ENCODE results near the gene IL3RA. TPM values are rescaled to one million over a fixed set of nuclear protein-coding genes. Genes with fewer than 3 reads are reported as not detected.

IL3RA gene
- total RNA-seq, 1 experiment from 2014 or later: 0.26 TPM

GRCh38 chrX:1407035-1407434, 70.5 kb downstream of the IL3RA start:
- no peak for DNase-seq (ENCODE audit: low spot score)
- Mint-ChIP-seq H3K4me1 (no peaks in the 10 kb centered on the region), H3K4me3 (no peak overlapping the region), H3K27ac (no peak overlapping the region), H3K36me3 (peaks cover 9% of the 10 kb centered on the region), H3K27me3 (ENCODE audit: low read depth) (no peaks in the 10 kb centered on the region), H3K9me3 (no peaks in the 10 kb centered on the region)
- ChIA-PET CTCF (no interaction called here), POLR2A (no interaction called here)
- no peak for ATAC-seq
- TF ChIP-seq, protein P1, sequence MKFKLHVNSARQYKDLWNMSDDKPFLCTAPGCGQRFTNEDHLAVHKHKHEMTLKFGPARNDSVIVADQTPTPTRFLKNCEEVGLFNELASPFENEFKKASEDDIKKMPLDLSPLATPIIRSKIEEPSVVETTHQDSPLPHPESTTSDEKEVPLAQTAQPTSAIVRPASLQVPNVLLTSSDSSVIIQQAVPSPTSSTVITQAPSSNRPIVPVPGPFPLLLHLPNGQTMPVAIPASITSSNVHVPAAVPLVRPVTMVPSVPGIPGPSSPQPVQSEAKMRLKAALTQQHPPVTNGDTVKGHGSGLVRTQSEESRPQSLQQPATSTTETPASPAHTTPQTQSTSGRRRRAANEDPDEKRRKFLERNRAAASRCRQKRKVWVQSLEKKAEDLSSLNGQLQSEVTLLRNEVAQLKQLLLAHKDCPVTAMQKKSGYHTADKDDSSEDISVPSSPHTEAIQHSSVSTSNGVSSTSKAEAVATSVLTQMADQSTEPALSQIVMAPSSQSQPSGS (CRISPR knock-in tag; IDR thresholded peaks at IDR 0.05; ENCODE audit: borderline replicate concordance, low read depth): no peak
- TF ChIP-seq, protein P2, sequence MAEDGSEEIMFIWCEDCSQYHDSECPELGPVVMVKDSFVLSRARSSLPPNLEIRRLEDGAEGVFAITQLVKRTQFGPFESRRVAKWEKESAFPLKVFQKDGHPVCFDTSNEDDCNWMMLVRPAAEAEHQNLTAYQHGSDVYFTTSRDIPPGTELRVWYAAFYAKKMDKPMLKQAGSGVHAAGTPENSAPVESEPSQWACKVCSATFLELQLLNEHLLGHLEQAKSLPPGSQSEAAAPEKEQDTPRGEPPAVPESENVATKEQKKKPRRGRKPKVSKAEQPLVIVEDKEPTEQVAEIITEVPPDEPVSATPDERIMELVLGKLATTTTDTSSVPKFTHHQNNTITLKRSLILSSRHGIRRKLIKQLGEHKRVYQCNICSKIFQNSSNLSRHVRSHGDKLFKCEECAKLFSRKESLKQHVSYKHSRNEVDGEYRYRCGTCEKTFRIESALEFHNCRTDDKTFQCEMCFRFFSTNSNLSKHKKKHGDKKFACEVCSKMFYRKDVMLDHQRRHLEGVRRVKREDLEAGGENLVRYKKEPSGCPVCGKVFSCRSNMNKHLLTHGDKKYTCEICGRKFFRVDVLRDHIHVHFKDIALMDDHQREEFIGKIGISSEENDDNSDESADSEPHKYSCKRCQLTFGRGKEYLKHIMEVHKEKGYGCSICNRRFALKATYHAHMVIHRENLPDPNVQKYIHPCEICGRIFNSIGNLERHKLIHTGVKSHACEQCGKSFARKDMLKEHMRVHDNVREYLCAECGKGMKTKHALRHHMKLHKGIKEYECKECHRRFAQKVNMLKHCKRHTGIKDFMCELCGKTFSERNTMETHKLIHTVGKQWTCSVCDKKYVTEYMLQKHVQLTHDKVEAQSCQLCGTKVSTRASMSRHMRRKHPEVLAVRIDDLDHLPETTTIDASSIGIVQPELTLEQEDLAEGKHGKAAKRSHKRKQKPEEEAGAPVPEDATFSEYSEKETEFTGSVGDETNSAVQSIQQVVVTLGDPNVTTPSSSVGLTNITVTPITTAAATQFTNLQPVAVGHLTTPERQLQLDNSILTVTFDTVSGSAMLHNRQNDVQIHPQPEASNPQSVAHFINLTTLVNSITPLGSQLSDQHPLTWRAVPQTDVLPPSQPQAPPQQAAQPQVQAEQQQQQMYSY (CRISPR knock-in tag; IDR thresholded peaks at IDR 0.05): no peak

- Mint-ChIP-seq H3K27me3 (ENCODE audit: low read depth) (no peaks in the 10 kb centered on the region), H3K4me1 (no peaks in the 10 kb centered on the region), H3K27ac (no peak overlapping the region), H3K4me3 (no peak overlapping the region), H3K36me3 (peaks cover 34% of the 10 kb centered on the region), H3K9me3 (no peaks in the 10 kb centered on the region)
- ChIA-PET POLR2A (no interaction called here), CTCF (no interaction called here)
- ATAC-seq: no peak
- DNase-seq (ENCODE audit: low spot score): no peak
- TF ChIP-seq PREB (CRISPR knock-in tag; IDR thresholded peaks at IDR 0.05; ENCODE audit: borderline replicate concordance) (no peak), E2F5 (CRISPR knock-in tag; IDR thresholded peaks at IDR 0.05) (no peak)
- TF ChIP-seq, protein P2 (CRISPR knock-in tag; IDR thresholded peaks at IDR 0.05): no peak
Observed at GRCh38 chrX:1411326-1411725, 74.7 kb downstream of the IL3RA start.

DNA sequence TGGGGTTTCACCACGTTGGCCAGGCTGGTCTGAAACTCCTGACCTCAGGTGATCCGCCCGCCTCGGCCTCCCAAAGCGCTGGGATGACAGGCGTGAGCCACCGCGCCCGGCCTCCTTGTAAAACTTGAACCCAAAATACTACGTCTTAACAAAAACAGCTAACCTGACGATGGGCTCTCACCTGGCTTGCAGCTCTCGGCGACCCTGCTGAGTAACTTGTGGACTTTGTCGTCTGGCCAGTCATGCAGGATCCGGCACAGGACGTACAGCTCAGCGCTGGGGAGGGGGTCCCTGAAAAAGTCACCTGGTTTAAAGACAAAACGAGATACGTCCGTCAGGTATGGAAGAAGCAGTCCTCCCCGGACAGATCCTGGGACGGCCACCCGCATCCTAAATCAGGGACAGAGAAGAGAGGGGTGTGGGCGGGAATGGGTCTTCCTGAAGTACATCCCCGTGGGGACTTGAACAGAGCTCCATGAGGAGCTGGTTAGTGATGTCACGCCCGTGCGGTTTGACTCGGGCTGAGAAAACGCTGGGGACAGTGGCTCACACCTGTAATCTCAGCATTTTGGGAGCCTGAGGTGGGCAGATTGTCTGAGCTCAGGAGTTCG, 76.1 kb downstream of the IL3RA start:
- H3K27ac Mint-ChIP-seq: no peak overlapping the region
- DNase-seq (ENCODE audit: low spot score): peak; percentile 9
- POLR2A ChIA-PET: no interaction called here
- no peaks in the 10 kb centered on the region for H3K9me3 Mint-ChIP-seq
- CTCF ChIA-PET: no interaction called here
- H3K36me3 Mint-ChIP-seq: peaks cover 34% of the 10 kb centered on the region
- H3K27me3 Mint-ChIP-seq (ENCODE audit: low read depth): no peaks in the 10 kb centered on the region
- H3K4me1 Mint-ChIP-seq: no peaks in the 10 kb centered on the region
- ATAC-seq: no peak
- no peak overlapping the region for H3K4me3 Mint-ChIP-seq
- TF ChIP-seq, protein P3, sequence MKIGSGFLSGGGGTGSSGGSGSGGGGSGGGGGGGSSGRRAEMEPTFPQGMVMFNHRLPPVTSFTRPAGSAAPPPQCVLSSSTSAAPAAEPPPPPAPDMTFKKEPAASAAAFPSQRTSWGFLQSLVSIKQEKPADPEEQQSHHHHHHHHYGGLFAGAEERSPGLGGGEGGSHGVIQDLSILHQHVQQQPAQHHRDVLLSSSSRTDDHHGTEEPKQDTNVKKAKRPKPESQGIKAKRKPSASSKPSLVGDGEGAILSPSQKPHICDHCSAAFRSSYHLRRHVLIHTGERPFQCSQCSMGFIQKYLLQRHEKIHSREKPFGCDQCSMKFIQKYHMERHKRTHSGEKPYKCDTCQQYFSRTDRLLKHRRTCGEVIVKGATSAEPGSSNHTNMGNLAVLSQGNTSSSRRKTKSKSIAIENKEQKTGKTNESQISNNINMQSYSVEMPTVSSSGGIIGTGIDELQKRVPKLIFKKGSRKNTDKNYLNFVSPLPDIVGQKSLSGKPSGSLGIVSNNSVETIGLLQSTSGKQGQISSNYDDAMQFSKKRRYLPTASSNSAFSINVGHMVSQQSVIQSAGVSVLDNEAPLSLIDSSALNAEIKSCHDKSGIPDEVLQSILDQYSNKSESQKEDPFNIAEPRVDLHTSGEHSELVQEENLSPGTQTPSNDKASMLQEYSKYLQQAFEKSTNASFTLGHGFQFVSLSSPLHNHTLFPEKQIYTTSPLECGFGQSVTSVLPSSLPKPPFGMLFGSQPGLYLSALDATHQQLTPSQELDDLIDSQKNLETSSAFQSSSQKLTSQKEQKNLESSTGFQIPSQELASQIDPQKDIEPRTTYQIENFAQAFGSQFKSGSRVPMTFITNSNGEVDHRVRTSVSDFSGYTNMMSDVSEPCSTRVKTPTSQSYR (CRISPR knock-in tag; IDR thresholded peaks at IDR 0.05): no peak
- TF ChIP-seq OVOL2 (CRISPR knock-in tag; IDR thresholded peaks at IDR 0.05; ENCODE audit: borderline replicate concordance) (no peak), SP1 (CRISPR knock-in tag; conservative IDR thresholded peaks at IDR 0.05) (no peak), PRRX2 (CRISPR knock-in tag; IDR thresholded peaks at IDR 0.05) (no peak), ZNF671 (CRISPR knock-in tag; IDR thresholded peaks at IDR 0.05) (no peak), PREB (CRISPR knock-in tag; IDR thresholded peaks at IDR 0.05; ENCODE audit: borderline replicate concordance) (no peak), GRHL2 (CRISPR knock-in tag; IDR thresholded peaks at IDR 0.05; ENCODE audit: insufficient replicate concordance, severe bottlenecking) (no peak)
- TF ChIP-seq, protein P4, sequence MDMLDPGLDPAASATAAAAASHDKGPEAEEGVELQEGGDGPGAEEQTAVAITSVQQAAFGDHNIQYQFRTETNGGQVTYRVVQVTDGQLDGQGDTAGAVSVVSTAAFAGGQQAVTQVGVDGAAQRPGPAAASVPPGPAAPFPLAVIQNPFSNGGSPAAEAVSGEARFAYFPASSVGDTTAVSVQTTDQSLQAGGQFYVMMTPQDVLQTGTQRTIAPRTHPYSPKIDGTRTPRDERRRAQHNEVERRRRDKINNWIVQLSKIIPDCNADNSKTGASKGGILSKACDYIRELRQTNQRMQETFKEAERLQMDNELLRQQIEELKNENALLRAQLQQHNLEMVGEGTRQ (CRISPR knock-in tag; IDR thresholded peaks at IDR 0.05): no peak
- TF ChIP-seq, protein P5, sequence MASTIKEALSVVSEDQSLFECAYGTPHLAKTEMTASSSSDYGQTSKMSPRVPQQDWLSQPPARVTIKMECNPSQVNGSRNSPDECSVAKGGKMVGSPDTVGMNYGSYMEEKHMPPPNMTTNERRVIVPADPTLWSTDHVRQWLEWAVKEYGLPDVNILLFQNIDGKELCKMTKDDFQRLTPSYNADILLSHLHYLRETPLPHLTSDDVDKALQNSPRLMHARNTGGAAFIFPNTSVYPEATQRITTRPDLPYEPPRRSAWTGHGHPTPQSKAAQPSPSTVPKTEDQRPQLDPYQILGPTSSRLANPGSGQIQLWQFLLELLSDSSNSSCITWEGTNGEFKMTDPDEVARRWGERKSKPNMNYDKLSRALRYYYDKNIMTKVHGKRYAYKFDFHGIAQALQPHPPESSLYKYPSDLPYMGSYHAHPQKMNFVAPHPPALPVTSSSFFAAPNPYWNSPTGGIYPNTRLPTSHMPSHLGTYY (CRISPR knock-in tag; IDR thresholded peaks at IDR 0.05): no peak
